WTC11 (cell line): ENCODE data around the gene RGL1. TPM values are rescaled to one million over a fixed set of nuclear protein-coding genes. Genes with fewer than 3 reads are reported as not detected.

ENCODE experiments used
- ATAC-seq: fragments of 200-7000 bp; cut with Tn5 transposase; 2 replicates; pipeline ENCODE4 v1.10.0; 2021; ENCODE audit warnings: mild to moderate bottlenecking, moderate library complexity
- CTCF ChIA-PET: fragments of 300-600 bp; sonication (Branson Sonifier 250); formaldehyde crosslinking; loops from one replicate; lab custom pipeline; 2021; ENCODE audit warnings: antibody characterized with exemption; lab: Charles Lee
- POLR2A ChIA-PET: fragments of 350-600 bp; sonication (Branson Sonifier 250); formaldehyde crosslinking; loops from one replicate; lab custom pipeline; 2021; ENCODE audit warnings: antibody characterized with exemption; lab: Charles Lee
- DNase-seq: peaks from one replicate; pipeline ENCODE4 v3.0.0; 2021; ENCODE audit warnings: low spot score
- H3K27ac Mint-ChIP-seq: 2 replicates; pipeline ENCODE4 v1.8.0; 2021; ENCODE audit warnings: mixed read lengths
- H3K27me3 Mint-ChIP-seq: 2 replicates; pipeline ENCODE4 v1.8.0; 2021; ENCODE audit warnings: low read depth, mild to moderate bottlenecking, moderate library complexity, mixed read lengths
- H3K36me3 Mint-ChIP-seq: 2 replicates; pipeline ENCODE4 v1.8.0; 2021; ENCODE audit warnings: mixed read lengths
- H3K4me1 Mint-ChIP-seq: 2 replicates; pipeline ENCODE4 v1.8.0; 2022; ENCODE audit warnings: mixed read lengths
- H3K4me3 Mint-ChIP-seq: 2 replicates; pipeline ENCODE4 v1.8.0; 2021; ENCODE audit warnings: mild to moderate bottlenecking, moderate library complexity, mixed read lengths
- H3K9me3 Mint-ChIP-seq: 2 replicates; pipeline ENCODE4 v1.8.0; 2021; ENCODE audit warnings: mixed read lengths
- ATF6 ChIP-seq: sonication (generic); formaldehyde crosslinking; IDR thresholded peaks from 2 replicates; pipeline ENCODE4 v1.8.1; 2023; ENCODE audit warnings: mild to moderate bottlenecking, missing genetic modification reagents
- ESRRA ChIP-seq: sonication (generic); formaldehyde crosslinking; IDR thresholded peaks from 2 replicates; pipeline ENCODE4 v1.8.1; 2022; ENCODE audit warnings: mild to moderate bottlenecking, missing genetic modification reagents, borderline replicate concordance
- FOXP1 ChIP-seq: sonication (generic); formaldehyde crosslinking; IDR thresholded peaks from 2 replicates; pipeline ENCODE4 v1.8.0; 2022; ENCODE audit warnings: missing genetic modification reagents, mild to moderate bottlenecking, moderate library complexity, borderline replicate concordance
- GTF2I ChIP-seq: fragments of 250-450 bp; sonication (Bioruptor Pico); conservative IDR thresholded peaks from 2 replicates; pipeline ENCODE4 v1.4.0; 2021; ENCODE audit warnings: mild to moderate bottlenecking
- JAZF1 ChIP-seq: fragments of 250-450 bp; sonication (Bioruptor Pico); IDR thresholded peaks from 2 replicates; pipeline ENCODE4 v1.9.0; 2021; ENCODE audit warnings: moderate library complexity, mild to moderate bottlenecking, inconsistent platforms
- JUN ChIP-seq: sonication (generic); formaldehyde crosslinking; IDR thresholded peaks from 2 replicates; pipeline ENCODE4 v1.8.0; 2023; ENCODE audit warnings: mild to moderate bottlenecking, missing genetic modification reagents
- MYBL2 ChIP-seq: sonication (generic); formaldehyde crosslinking; IDR thresholded peaks from 2 replicates; pipeline ENCODE4 v1.8.1; 2023; ENCODE audit warnings: mild to moderate bottlenecking, moderate library complexity, missing genetic modification reagents
- NFE2L1 ChIP-seq: sonication (generic); formaldehyde crosslinking; IDR thresholded peaks from 2 replicates; pipeline ENCODE4 v1.8.1; 2023; ENCODE audit warnings: missing genetic modification reagents
- NR1H2 ChIP-seq: sonication (generic); formaldehyde crosslinking; IDR thresholded peaks from 2 replicates; pipeline ENCODE4 v1.9.0; 2021; ENCODE audit warnings: mild to moderate bottlenecking, moderate library complexity, missing genetic modification reagents
- NR3C1 ChIP-seq: sonication (generic); formaldehyde crosslinking; conservative IDR thresholded peaks from 2 replicates; pipeline ENCODE4 v1.8.1; 2023; ENCODE audit warnings: low read depth, mild to moderate bottlenecking, missing genetic modification reagents
- PRRX2 ChIP-seq: fragments of 250-450 bp; sonication (Bioruptor Pico); IDR thresholded peaks from 2 replicates; pipeline ENCODE4 v1.8.0; 2021; ENCODE audit warnings: mild to moderate bottlenecking
- RELA ChIP-seq: sonication (generic); formaldehyde crosslinking; IDR thresholded peaks from 2 replicates; pipeline ENCODE4 v1.8.1; 2022; ENCODE audit warnings: missing genetic modification reagents, mild to moderate bottlenecking, borderline replicate concordance
- STAT6 ChIP-seq: sonication (generic); formaldehyde crosslinking; conservative IDR thresholded peaks from 2 replicates; pipeline ENCODE4 v1.8.1; 2023; ENCODE audit warnings: mild to moderate bottlenecking, low read depth, missing genetic modification reagents, moderate library complexity
- TEAD1 ChIP-seq: sonication (generic); formaldehyde crosslinking; IDR thresholded peaks from 2 replicates; pipeline ENCODE4 v1.8.0; 2022; ENCODE audit warnings: mild to moderate bottlenecking, missing genetic modification reagents
- ZBTB21 ChIP-seq: sonication (generic); formaldehyde crosslinking; IDR thresholded peaks from 2 replicates; pipeline ENCODE4 v1.8.1; 2023; ENCODE audit warnings: mild to moderate bottlenecking, missing genetic modification reagents, borderline replicate concordance
- ZBTB43 ChIP-seq: sonication (generic); formaldehyde crosslinking; IDR thresholded peaks from 2 replicates; pipeline ENCODE4 v1.8.1; 2023; ENCODE audit warnings: mild to moderate bottlenecking, missing genetic modification reagents
- ZMAT4 ChIP-seq: fragments of 250-450 bp; sonication (Bioruptor Pico); IDR thresholded peaks from 2 replicates; pipeline ENCODE4 v1.9.0; 2021; ENCODE audit warnings: mild to moderate bottlenecking
- ZNF138 ChIP-seq: sonication (generic); formaldehyde crosslinking; conservative IDR thresholded peaks from 2 replicates; pipeline ENCODE4 v1.8.1; 2022; ENCODE audit warnings: mild to moderate bottlenecking, moderate library complexity, missing genetic modification reagents
- ZNF232 ChIP-seq: sonication (generic); formaldehyde crosslinking; IDR thresholded peaks from 2 replicates; pipeline ENCODE4 v1.8.0; 2022; ENCODE audit warnings: mild to moderate bottlenecking, missing genetic modification reagents
- ZNF317 ChIP-seq: sonication (generic); formaldehyde crosslinking; IDR thresholded peaks from 2 replicates; pipeline ENCODE4 v1.8.1; 2023; ENCODE audit warnings: low read depth, mild to moderate bottlenecking, moderate library complexity, missing genetic modification reagents, borderline replicate concordance
- ZNF532 ChIP-seq: fragments of 250-450 bp; sonication (Bioruptor Pico); IDR thresholded peaks from 2 replicates; pipeline ENCODE4 v1.9.0; 2021; ENCODE audit warnings: mild to moderate bottlenecking, borderline replicate concordance
- ZSCAN18 ChIP-seq: fragments of 250-450 bp; sonication (Bioruptor Pico); IDR thresholded peaks from 2 replicates; pipeline ENCODE4 v2.1.2; 2022; ENCODE audit warnings: mild to moderate bottlenecking, moderate library complexity
- total RNA-seq: library from RNA; stranded (reverse); gene quantifications from 3 replicates; pipeline ENCODE4 v1.2.3, GENCODE V29; 2021

The RGL1 gene
- total RNA-seq, 1 experiment from 2014 or later, result 1.5 TPM

GRCh38 chr1:183791319-183791718, 13.6 kb upstream of the RGL1 start (continued):
- TF ChIP-seq FOXP1 (CRISPR knock-in tag), result no peak
- no peak for TF ChIP-seq ZNF317 (CRISPR knock-in tag)
- no peak for TF ChIP-seq ZBTB21 (CRISPR knock-in tag)
- no peak for TF ChIP-seq GTF2I (CRISPR knock-in tag)
- TF ChIP-seq NFE2L1 (CRISPR knock-in tag), result no peak

GRCh38 chr1:183792300-183792699, 12.6 kb upstream of the RGL1 start:
- no peak for ATAC-seq
- ChIA-PET POLR2A (no interaction called here), CTCF (no interaction called here)

GRCh38 chr1:183794088-183794487, 10.8 kb upstream of the RGL1 start:
- peaks cover 9% of the 10 kb centered on the region; the same call in 1 of the 2 replicates for H3K9me3 Mint-ChIP-seq
- TF ChIP-seq RELA (no peak), ZMAT4 (no peak), FOXP1 (CRISPR knock-in tag) (no peak), NR1H2 (CRISPR knock-in tag) (no peak), JAZF1 (CRISPR knock-in tag) (no peak), ZNF138 (CRISPR knock-in tag) (no peak), STAT6 (CRISPR knock-in tag) (no peak), ZBTB43 (CRISPR knock-in tag) (no peak), ZNF232 (CRISPR knock-in tag) (no peak), JUN (CRISPR knock-in tag) (no peak), ZNF317 (CRISPR knock-in tag) (no peak), MYBL2 (no peak), NR3C1 (no peak), ATF6 (CRISPR knock-in tag) (no peak), ZSCAN18 (CRISPR knock-in tag) (no peak), TEAD1 (no peak), PRRX2 (no peak), ZNF532 (no peak)
- H3K4me3 Mint-ChIP-seq, result no peak overlapping the region
- no peak for DNase-seq
- ATAC-seq, result no peak
- H3K4me1 Mint-ChIP-seq, result no peaks in the 10 kb centered on the region; the same call in 1 of the 2 replicates
- no peaks in the 10 kb centered on the region for H3K27me3 Mint-ChIP-seq
- ChIA-PET POLR2A (no interaction called here), CTCF (no interaction called here)
- H3K27ac Mint-ChIP-seq, result no peak overlapping the region
- H3K36me3 Mint-ChIP-seq, result no peaks in the 10 kb centered on the region

More at GRCh38 chr1:183792300-183792699, 12.6 kb upstream of the RGL1 start:
- Mint-ChIP-seq H3K36me3 (no peaks in the 10 kb centered on the region), H3K9me3 (peaks cover 9% of the 10 kb centered on the region; the same call in 1 of the 2 replicates), H3K4me1 (peaks cover 7% of the 10 kb centered on the region), H3K27ac (no peak overlapping the region), H3K27me3 (no peaks in the 10 kb centered on the region), H3K4me3 (no peak overlapping the region)
- DNase-seq, result no peak
- TF ChIP-seq NR1H2 (CRISPR knock-in tag) (no peak), ESRRA (CRISPR knock-in tag) (no peak)
